ENCODE data around the gene GNG12.

Gene GNG12

GRCh38 chr1:67705735-67706453 is 127.4 kb downstream of the GNG12 start:
- TF ChIP-seq GATA3 (IDR thresholded peaks at IDR 0.05; ENCODE audit: low read depth, low read length) (no peak), GATA2 (IDR thresholded peaks at IDR 0.05; ENCODE audit: low read depth, low read length) (no peak)

DNA sequence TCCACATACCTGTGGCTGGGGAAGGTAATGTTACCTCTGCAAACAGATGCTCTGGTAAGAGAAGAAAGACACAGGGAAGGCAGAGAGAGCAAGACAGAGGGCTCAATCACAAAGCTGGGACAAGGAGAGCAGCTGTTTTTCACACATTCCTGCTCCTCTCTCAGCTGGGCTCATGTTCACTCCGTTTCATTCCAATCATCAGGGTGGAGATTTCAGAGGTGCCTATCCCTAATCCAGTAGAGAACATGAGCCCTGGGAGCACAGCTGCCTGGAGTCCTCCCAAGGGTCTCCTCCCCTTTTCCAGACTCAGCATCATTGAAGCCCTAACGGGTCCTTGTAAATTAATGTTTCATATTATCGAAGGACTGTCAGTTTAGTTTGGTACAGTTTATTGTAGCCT is 128.9 kb downstream of the GNG12 start:
- TF ChIP-seq GATA2 (IDR thresholded peaks at IDR 0.05; ENCODE audit: low read depth, low read length) (no peak), GATA3 (IDR thresholded peaks at IDR 0.05; ENCODE audit: low read depth, low read length) (no peak)

DNA sequence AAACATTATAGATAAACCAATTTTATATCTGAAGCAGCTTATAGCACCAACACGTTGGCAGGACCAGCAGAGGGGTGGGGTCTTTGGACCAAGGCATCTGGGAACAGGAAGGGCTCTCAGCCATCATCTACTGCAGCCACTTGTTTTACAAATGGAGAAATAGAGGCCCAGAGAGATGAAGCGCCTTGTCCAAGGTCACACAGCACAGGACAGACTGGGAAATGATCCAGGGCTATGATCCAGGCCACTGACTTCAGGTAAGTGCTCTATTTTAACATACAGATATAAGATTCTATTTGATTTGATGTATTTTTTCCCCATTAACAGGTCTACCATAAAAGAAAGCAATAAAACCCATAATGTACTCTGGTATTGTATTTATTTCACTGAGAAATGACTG is 131.4 kb downstream of the GNG12 start:
- TF ChIP-seq GATA3 (IDR thresholded peaks at IDR 0.05; ENCODE audit: low read depth, low read length) (no peak), GATA2 (IDR thresholded peaks at IDR 0.05; ENCODE audit: low read depth, low read length) (no peak)

GRCh38 chr1:67700692-67701410 is 132.4 kb downstream of the GNG12 start:
- TF ChIP-seq GATA2 (IDR thresholded peaks at IDR 0.05; ENCODE audit: low read depth, low read length) = no peak
- TF ChIP-seq GATA3 (IDR thresholded peaks at IDR 0.05; ENCODE audit: low read depth, low read length) = no peak

- TF ChIP-seq GATA3 (IDR thresholded peaks at IDR 0.05; ENCODE audit: low read depth, low read length) (no peak), GATA2 (IDR thresholded peaks at IDR 0.05; ENCODE audit: low read depth, low read length) (no peak)
Observed at GRCh38 chr1:67700220-67700619, 133.0 kb downstream of the GNG12 start.

DNA sequence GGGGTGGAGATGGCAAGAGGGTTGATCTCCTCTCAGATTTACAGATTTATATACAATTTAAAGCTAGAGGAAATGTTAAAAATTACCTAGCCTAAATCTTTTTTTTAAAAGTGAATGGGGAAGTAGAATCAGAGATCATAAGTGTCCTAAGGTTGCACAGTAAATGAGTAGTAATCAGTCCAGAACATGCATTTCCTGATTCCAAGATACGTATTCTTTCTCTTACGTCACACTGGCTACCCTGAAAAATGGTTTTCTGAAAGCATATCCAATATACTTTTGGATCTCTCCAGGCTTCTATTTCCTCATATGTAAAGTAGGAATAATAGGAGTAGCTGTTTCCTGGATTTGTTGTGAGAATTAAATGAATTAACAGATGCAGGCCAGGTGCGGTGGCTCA is 136.6 kb downstream of the GNG12 start:
- TF ChIP-seq GATA2 (IDR thresholded peaks at IDR 0.05; ENCODE audit: low read depth, low read length) (no peak), GATA3 (IDR thresholded peaks at IDR 0.05; ENCODE audit: low read depth, low read length) (no peak)

GRCh38 chr1:67695963-67696362 is 137.3 kb downstream of the GNG12 start:
- TF ChIP-seq GATA2 (IDR thresholded peaks at IDR 0.05; ENCODE audit: low read depth, low read length) (no peak), GATA3 (IDR thresholded peaks at IDR 0.05; ENCODE audit: low read depth, low read length) (no peak)

DNA sequence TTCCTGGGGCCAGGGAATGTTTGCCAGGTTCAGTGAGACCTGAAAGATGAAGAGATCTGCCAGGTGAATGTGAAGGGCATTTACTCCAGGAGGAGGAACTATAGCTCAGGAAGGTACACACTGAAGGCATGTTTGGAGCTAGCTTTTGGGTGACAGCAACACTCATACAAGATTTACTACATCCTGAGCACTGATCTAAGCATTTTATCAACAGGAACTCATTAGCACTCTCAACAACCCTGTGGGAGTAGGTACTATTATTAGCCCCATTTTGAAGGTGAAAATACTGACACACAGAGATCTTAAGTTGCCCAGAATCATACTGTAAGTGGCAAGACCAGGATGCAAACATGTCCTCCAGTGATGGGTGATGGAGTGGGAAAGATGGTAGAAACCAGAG is 141.6 kb downstream of the GNG12 start:
- TF ChIP-seq GATA2 (IDR thresholded peaks at IDR 0.05; ENCODE audit: low read depth, low read length) (no peak), GATA3 (IDR thresholded peaks at IDR 0.05; ENCODE audit: low read depth, low read length) (no peak)

DNA sequence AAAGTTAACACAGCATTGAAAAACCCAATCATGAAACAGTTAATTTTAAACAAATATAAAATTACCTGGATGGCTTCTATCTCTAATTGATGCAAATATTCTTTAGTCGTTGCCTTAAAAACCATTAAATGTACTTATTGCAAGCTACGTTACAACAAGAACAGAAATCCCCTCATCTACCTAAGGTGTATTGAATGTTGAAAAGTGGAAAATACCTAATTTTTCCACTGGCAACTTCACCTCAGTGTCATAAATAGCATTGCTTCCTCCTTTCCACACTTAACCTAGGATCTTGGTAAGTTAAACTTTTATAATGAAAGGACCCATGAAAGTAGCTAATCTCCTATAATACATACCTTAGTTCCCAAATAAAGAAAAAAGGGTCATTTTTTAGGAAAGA is 142.9 kb downstream of the GNG12 start:
- TF ChIP-seq GATA3 (IDR thresholded peaks at IDR 0.05; ENCODE audit: low read depth, low read length) (no peak), GATA2 (IDR thresholded peaks at IDR 0.05; ENCODE audit: low read depth, low read length) (no peak)

GRCh38 chr1:67690018-67690363 is 143.3 kb downstream of the GNG12 start:
- no peak for TF ChIP-seq GATA3 (IDR thresholded peaks at IDR 0.05; ENCODE audit: low read depth, low read length)
- TF ChIP-seq GATA2 (IDR thresholded peaks at IDR 0.05; ENCODE audit: low read depth, low read length) = no peak

DNA sequence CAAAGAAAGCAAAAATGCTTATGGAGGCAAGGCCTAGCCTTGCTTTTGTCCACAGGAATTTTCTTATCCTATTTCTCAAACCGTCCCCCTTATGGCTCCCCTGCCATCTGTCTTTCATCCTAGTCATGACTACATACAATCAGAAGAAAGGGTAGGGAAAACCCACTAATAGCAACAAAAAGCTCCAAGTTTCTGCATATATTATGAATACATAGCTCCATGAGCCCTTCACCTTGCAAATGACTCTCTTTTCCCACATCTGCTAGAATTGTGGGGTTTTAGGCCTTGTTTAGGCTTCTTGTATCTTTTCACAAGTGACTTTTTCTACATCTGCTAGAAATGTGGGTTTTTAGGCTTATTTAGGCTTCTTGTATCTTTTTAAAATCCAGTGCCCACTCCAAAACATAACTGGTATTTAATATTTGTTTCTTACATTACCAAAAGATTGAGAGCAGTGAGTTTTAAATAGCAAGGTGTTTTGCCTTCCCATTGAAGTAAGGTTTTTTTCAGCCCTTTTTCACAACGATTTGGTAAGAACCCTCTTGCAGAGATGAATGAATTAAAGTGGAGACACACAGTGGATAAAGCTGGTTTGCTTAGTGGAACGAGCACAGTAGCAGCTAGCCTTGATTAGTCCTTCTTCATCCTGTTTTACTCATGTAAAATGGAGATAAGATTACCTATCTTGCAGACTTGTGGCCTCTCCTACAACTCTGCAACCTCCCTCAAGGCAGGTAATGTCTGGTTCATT is 143.8 kb downstream of the GNG12 start:
- TF ChIP-seq GATA2 (IDR thresholded peaks at IDR 0.05; ENCODE audit: low read depth, low read length) = no peak
- TF ChIP-seq GATA3 (IDR thresholded peaks at IDR 0.05; ENCODE audit: low read depth, low read length) = no peak

- TF ChIP-seq GATA2 (IDR thresholded peaks at IDR 0.05; ENCODE audit: low read depth, low read length) (no peak), GATA3 (IDR thresholded peaks at IDR 0.05; ENCODE audit: low read depth, low read length) (no peak)
Observed at GRCh38 chr1:67688526-67689219, 144.6 kb downstream of the GNG12 start.

DNA sequence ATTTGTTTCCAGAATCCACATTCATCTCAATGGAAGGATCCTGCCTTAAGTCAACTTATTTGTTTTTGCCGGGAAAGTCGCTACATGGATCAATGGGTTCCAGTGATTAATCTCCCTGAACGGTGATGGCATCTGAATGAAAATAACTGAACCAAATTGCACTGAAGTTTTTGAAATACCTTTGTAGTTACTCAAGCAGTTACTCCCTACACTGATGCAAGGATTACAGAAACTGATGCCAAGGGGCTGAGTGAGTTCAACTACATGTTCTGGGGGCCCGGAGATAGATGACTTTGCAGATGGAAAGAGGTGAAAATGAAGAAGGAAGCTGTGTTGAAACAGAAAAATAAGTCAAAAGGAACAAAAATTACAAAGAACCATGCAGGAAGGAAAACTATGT is 145.6 kb downstream of the GNG12 start:
- TF ChIP-seq GATA3 (IDR thresholded peaks at IDR 0.05; ENCODE audit: low read depth, low read length) (no peak), GATA2 (IDR thresholded peaks at IDR 0.05; ENCODE audit: low read depth, low read length) (no peak)

- TF ChIP-seq GATA2 (IDR thresholded peaks at IDR 0.05; ENCODE audit: low read depth, low read length) (no peak), GATA3 (IDR thresholded peaks at IDR 0.05; ENCODE audit: low read depth, low read length) (no peak)
Observed at GRCh38 chr1:67687198-67687545, 146.1 kb downstream of the GNG12 start.

Data from SH-SY5Y (cell line).